ENCODE data around the gene PIK3C2G. TPM values are rescaled to one million over a fixed set of nuclear protein-coding genes. Genes with fewer than 3 reads are reported as not detected.

Gene PIK3C2G
- total RNA-seq, 1 experiment from 2014 or later, result not detected

- Histone ChIP-seq H3K4me1 (ENCODE audit: control insufficient read depth in 1 of 2, insufficient read depth in 2 of 2, low read length in 2 of 2) (no peaks in the 10 kb centered on the region), H3K4me2 (ENCODE audit: low read length) (no peak overlapping the region), H3K9ac (ENCODE audit: low read length) (no peak overlapping the region), H3K27ac (ENCODE audit: low read depth, low read length) (no peak overlapping the region), H3K9me3 (ENCODE audit: control insufficient read depth in 1 of 2, insufficient read depth in 1 of 2, low read depth in 1 of 2, low read length in 2 of 2) (no peaks in the 10 kb centered on the region), H3K36me3 (ENCODE audit: control insufficient read depth in 1 of 2, insufficient read depth in 2 of 2, low read length in 2 of 2) (no peaks in the 10 kb centered on the region), H4K20me1 (ENCODE audit: insufficient read depth) (no peaks in the 10 kb centered on the region), H3K4me3 (replicated peaks in 1 of 2; ENCODE audit: low read depth in 1 of 2, low read length in 2 of 2) (no peak overlapping the region), H3K27me3 (ENCODE audit: insufficient read depth, low read length) (no peaks in the 10 kb centered on the region; the same call in 1 of the 2 replicates), H2AFZ (ENCODE audit: low read depth, low read length, poor library complexity, severe bottlenecking) (no peak overlapping the region), H3K9me2 (ENCODE audit: insufficient read depth) (no peaks in the 10 kb centered on the region), H3K79me2 (ENCODE audit: insufficient read depth, low read length) (no peaks in the 10 kb centered on the region)
- TF ChIP-seq CTCF (IDR thresholded peaks at IDR 0.05 in 2 of 3, conservative IDR thresholded peaks at IDR 0.05 in 1 of 3; ENCODE audit: borderline replicate concordance in 1 of 3, insufficient read depth in 1 of 3, low read depth in 2 of 3, low read length in 2 of 3) (no peak), YY1 (IDR thresholded peaks at IDR 0.05; ENCODE audit: extremely low read depth, insufficient replicate concordance, low read depth, low read length) (no peak), EZH2phosphoT487 (IDR thresholded peaks at IDR 0.05; ENCODE audit: borderline replicate concordance) (no peak), REST (IDR thresholded peaks at IDR 0.05; ENCODE audit: low read depth) (no peak), EGR1 (IDR thresholded peaks at IDR 0.05; ENCODE audit: low read depth) (no peak), ZBTB33 (IDR thresholded peaks at IDR 0.05; ENCODE audit: extremely low read depth, insufficient replicate concordance, low read length) (no peak), ZNF274 (IDR thresholded peaks at IDR 0.05; ENCODE audit: low read depth, low read length) (no peak), POLR2AphosphoS5 (IDR thresholded peaks at IDR 0.05; ENCODE audit: low read depth, low read length) (no peak), FOSL1 (IDR thresholded peaks at IDR 0.05; ENCODE audit: low read depth) (no peak), POLR2A (IDR thresholded peaks at IDR 0.05; ENCODE audit: borderline replicate concordance, extremely low read depth, insufficient read depth, insufficient read length) (no peak), MAX (IDR thresholded peaks at IDR 0.05) (no peak), SRF (IDR thresholded peaks at IDR 0.05; ENCODE audit: low read depth) (no peak), ZFX (IDR thresholded peaks at IDR 0.05) (no peak), ELF1 (IDR thresholded peaks at IDR 0.05; ENCODE audit: borderline replicate concordance, low read depth) (no peak), TCF7L2 (IDR thresholded peaks at IDR 0.05; ENCODE audit: borderline replicate concordance, extremely low read depth, insufficient read depth, insufficient read length) (no peak), RAD21 (IDR thresholded peaks at IDR 0.05; ENCODE audit: low read depth) (no peak)
- ChIA-PET POLR2A (no interaction called here), CTCF (no interaction called here), RAD21 (ENCODE audit: low non-redundant PET in 1 of 2, low total read pairs in 2 of 2, uncharacterized antibody in 2 of 2, unreplicated experiment in 2 of 2) (no interaction called here)
- intact Hi-C loops (cut with micrococcal nuclease), result no loop called here
- ATAC-seq, result no peak
- no peak for DNase-seq (ENCODE audit: low read depth, low spot score)
- BruUV-seq (replicated peaks), result no TSS peak
Observed at GRCh38 chr12:18472806-18473205, 211.5 kb downstream of the PIK3C2G start.

Data from HCT116 (cell line).